ENCODE measurements around the gene GIT1. TPM values are rescaled to one million over a fixed set of nuclear protein-coding genes. Genes with fewer than 3 reads are reported as not detected.
A peak's percentile ranks its signal among the peaks of the same experiment; 100 is the strongest.

Gene GIT1
- total and polyA plus RNA-seq, 9 of the 15 experiments (the other 6 are each of a cell fraction or from before 2014, with no cell fraction given) = 0.35 to 35.3 (median 17.1) TPM

- TF ChIP-seq POLR2AphosphoS5 (IDR thresholded peaks at IDR 0.05; ENCODE audit: control insufficient read depth, insufficient read depth, low read depth, low read length) (no peak), NR2C2 (CRISPR knock-in tag; IDR thresholded peaks at IDR 0.05) (no peak), NR2C2 (tag; IDR thresholded peaks at IDR 0.05) (no peak), NFIX (CRISPR knock-in tag; IDR thresholded peaks at IDR 0.05; ENCODE audit: low read depth) (no peak), MEIS2 (IDR thresholded peaks at IDR 0.05; ENCODE audit: partially characterized antibody) (no peak), IRF2 (CRISPR knock-in tag; IDR thresholded peaks at IDR 0.05) (0 out of 2 replicates have a peak, but pooled peaks have one; percentile 32), ZNF696 (CRISPR knock-in tag; conservative IDR thresholded peaks at IDR 0.05) (no peak), HOXB6 (CRISPR knock-in tag; IDR thresholded peaks at IDR 0.05; ENCODE audit: borderline replicate concordance) (no peak), THRB (CRISPR knock-in tag; conservative IDR thresholded peaks at IDR 0.05) (no peak), ZNF311 (CRISPR knock-in tag; IDR thresholded peaks at IDR 0.05) (no peak), PYGO2 (tag; IDR thresholded peaks at IDR 0.05) (no peak), ZFP30 (CRISPR knock-in tag; IDR thresholded peaks at IDR 0.05; ENCODE audit: borderline replicate concordance) (no peak), NCOR1 (IDR thresholded peaks at IDR 0.05) (no peak), L3MBTL2 (IDR thresholded peaks at IDR 0.05) (no peak), NFE2 (IDR thresholded peaks at IDR 0.05; ENCODE audit: low read depth) (peak; percentile 25; the same call in 1 of the 2 replicates), ATF3 (IDR thresholded peaks at IDR 0.05) (peak; percentile 43; the same call in 1 of the 2 replicates), ATF3 (CRISPR knock-in tag; conservative IDR thresholded peaks at IDR 0.05) (no peak), RBFOX2 (IDR thresholded peaks at IDR 0.05; ENCODE audit: low read depth, low read length) (no peak), ELK3 (CRISPR knock-in tag; IDR thresholded peaks at IDR 0.05) (no peak), CTCFL (IDR thresholded peaks at IDR 0.05; ENCODE audit: borderline replicate concordance, insufficient read depth, low read depth, low read length, poor library complexity, severe bottlenecking) (peak; percentile 73), HDAC8 (tag; IDR thresholded peaks at IDR 0.05) (no peak), CREM (IDR thresholded peaks at IDR 0.05; ENCODE audit: low read depth) (0 out of 2 replicates have a peak, but pooled peaks have one; percentile 2), KDM1A (IDR thresholded peaks at IDR 0.05) (peak in 1 of 2 experiments; percentile 51; a peak in 1 of 4 replicates), HES1 (IDR thresholded peaks at IDR 0.05; ENCODE audit: low read depth) (no peak)
Measured at GRCh38 chr17:29617125-29617480, 27.7 kb upstream of the GIT1 start (continued).

Data from K562 (cell line).